ENCODE data around the gene RNF144B. TPM values are rescaled to one million over a fixed set of nuclear protein-coding genes. Genes with fewer than 3 reads are reported as not detected.

RNF144B gene
- total RNA-seq, 2 experiments from 2014 or later: 1.8 to 1.9 TPM

DNA sequence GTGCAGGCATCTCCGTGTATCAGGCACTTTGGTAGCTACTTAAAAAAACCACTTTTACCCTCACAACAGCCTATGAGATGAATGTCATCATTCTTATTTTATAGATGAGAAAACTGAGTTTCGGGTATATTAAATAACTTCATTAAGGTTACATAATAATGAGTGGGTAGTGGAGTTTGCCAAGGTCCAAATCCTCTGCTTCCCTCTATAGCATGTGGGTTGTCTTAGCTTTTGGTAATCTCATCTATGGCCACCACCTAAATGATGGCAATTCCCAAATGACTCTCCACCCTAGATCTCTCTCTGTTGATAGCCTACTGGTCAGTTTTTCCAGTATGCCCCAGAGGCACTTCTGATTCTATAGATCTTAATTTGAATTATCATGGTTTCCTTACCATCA lies 3.7 kb upstream of the RNF144B start:
- POLR2A ChIA-PET: no interaction called here
- peaks cover 5% of the 10 kb centered on the region for H3K27me3 Mint-ChIP-seq
- TF ChIP-seq, protein P1, sequence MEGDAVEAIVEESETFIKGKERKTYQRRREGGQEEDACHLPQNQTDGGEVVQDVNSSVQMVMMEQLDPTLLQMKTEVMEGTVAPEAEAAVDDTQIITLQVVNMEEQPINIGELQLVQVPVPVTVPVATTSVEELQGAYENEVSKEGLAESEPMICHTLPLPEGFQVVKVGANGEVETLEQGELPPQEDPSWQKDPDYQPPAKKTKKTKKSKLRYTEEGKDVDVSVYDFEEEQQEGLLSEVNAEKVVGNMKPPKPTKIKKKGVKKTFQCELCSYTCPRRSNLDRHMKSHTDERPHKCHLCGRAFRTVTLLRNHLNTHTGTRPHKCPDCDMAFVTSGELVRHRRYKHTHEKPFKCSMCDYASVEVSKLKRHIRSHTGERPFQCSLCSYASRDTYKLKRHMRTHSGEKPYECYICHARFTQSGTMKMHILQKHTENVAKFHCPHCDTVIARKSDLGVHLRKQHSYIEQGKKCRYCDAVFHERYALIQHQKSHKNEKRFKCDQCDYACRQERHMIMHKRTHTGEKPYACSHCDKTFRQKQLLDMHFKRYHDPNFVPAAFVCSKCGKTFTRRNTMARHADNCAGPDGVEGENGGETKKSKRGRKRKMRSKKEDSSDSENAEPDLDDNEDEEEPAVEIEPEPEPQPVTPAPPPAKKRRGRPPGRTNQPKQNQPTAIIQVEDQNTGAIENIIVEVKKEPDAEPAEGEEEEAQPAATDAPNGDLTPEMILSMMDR (IDR thresholded peaks at IDR 0.05): no peak
- no peak for ATAC-seq
- H3K4me1 Mint-ChIP-seq (ENCODE audit: low read depth): peaks cover 13% of the 10 kb centered on the region
- CTCF ChIA-PET: interaction anchor here (1.7 kb wide), 1 partner anchor 60 kb away, joined by 5 read pairs; no protein-coding TSS in a partner anchor
- intact Hi-C loops (cut with micrococcal nuclease): no loop called here
- no peak overlapping the region for H3K27ac Mint-ChIP-seq
- H3K4me3 Mint-ChIP-seq: no peak overlapping the region
- DNase-seq: no peak
- no peaks in the 10 kb centered on the region for H3K9me3 Mint-ChIP-seq
- no peaks in the 10 kb centered on the region for H3K36me3 Mint-ChIP-seq (ENCODE audit: low read depth)

DNA sequence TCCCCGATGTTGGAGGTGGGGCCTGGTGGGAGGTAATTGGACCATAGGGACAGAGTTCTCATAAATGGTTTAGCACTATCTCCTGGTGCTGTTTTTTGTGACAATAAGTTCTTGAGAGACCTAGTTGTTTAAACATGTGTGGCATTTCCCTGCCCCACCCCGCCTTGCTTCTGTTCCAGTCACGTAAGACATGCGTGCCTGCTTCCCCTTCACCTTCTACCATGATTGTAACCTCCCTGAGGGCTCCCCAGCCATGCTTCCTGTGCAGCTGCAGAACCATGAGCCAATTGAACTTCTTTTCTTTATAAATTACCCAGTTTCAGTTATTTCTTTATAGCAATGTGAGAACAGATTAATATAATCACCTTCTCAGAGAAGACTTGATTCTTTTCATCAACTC lies 2.5 kb upstream of the RNF144B start:
- TF ChIP-seq, protein P1 (IDR thresholded peaks at IDR 0.05): no peak
- intact Hi-C loops (cut with micrococcal nuclease): no loop called here
- Mint-ChIP-seq H3K27ac (no peak overlapping the region), H3K36me3 (ENCODE audit: low read depth) (no peaks in the 10 kb centered on the region), H3K4me1 (ENCODE audit: low read depth) (peaks cover 24% of the 10 kb centered on the region), H3K27me3 (peaks cover 5% of the 10 kb centered on the region), H3K4me3 (no peak overlapping the region), H3K9me3 (no peaks in the 10 kb centered on the region)
- ChIA-PET CTCF (no interaction called here), POLR2A (no interaction called here)
- DNase-seq: no peak
- ATAC-seq: no peak

DNA sequence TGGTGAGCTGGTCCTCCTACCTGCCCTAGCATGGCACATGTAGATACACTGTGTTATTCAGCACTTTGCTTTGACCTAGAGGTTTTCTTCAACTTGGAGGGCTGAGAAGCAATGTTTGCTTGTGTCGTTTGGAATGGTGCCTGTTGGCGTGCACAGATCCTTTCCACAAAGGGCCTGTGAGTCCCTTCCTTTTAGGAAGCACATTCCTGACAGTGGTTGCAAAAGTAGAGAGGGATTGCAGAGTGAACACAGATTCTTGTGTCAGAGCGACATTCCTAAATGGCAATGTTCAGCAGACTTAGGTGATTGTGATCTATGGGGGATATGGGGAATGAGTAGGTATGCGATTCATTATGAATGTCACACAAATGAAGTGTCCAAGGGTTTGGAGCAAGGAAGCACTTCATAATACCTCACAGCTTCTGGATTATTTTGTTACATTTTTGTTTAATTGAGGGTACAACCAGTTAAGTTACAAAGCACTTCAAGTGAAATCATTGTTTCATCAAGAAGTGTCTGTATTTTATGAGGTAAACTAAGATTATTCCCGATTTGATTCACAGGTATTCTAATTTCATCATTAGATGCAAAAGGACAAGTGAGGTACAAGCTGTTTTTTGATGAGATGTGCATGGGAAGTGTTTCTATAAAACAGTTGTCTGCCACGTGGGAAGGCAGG lies 713 bp upstream of the RNF144B start:
- no peaks in the 10 kb centered on the region for H3K9me3 Mint-ChIP-seq
- ChIA-PET POLR2A (no interaction called here), CTCF (interaction anchor here (1.0 to 2.1 kb wide), 5 partner anchors 11 to 582 kb away, joined by 3 to 14 read pairs (median 3); no protein-coding TSS in a partner anchor)
- H3K27me3 Mint-ChIP-seq: no peaks in the 10 kb centered on the region
- no peaks in the 10 kb centered on the region for H3K36me3 Mint-ChIP-seq (ENCODE audit: low read depth)
- intact Hi-C loops (cut with micrococcal nuclease): no loop called here
- H3K27ac Mint-ChIP-seq: peak overlapping the region; percentile 63
- peak overlapping the region; percentile 88 for H3K4me3 Mint-ChIP-seq
- DNase-seq: no peak
- TF ChIP-seq, protein P1 (IDR thresholded peaks at IDR 0.05): no peak
- ATAC-seq: no peak
- peaks cover 39% of the 10 kb centered on the region for H3K4me1 Mint-ChIP-seq (ENCODE audit: low read depth)

DNA sequence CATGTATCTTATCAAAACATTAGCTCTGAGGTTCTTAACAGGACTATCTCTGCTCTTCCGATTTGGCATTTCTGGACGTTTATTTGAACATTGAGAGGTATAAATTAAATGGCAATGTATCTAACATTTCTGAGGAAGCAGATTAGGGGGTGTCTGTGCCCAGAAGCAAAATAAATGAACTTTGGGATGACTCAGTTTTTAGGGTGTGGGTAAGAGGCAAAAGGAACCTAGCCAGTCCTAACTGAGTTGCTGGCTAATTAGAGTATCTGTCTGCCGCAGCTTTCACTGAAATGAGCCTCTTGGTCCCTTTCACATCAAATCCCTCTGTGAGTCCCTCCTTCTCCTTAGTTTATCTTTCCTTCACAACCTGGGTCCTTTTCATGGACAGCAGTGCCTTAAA lies 1.1 kb downstream of the RNF144B start:
- TF ChIP-seq, protein P1 (IDR thresholded peaks at IDR 0.05): no peak
- DNase-seq (no peak), ATAC-seq (no peak)
- H3K27me3 Mint-ChIP-seq: no peaks in the 10 kb centered on the region
- peak overlapping the region; percentile 47 for H3K27ac Mint-ChIP-seq
- H3K36me3 Mint-ChIP-seq (ENCODE audit: low read depth): no peaks in the 10 kb centered on the region
- intact Hi-C loops (cut with micrococcal nuclease): no loop called here
- H3K9me3 Mint-ChIP-seq: no peaks in the 10 kb centered on the region
- H3K4me1 Mint-ChIP-seq (ENCODE audit: low read depth): peaks cover 39% of the 10 kb centered on the region
- CTCF ChIA-PET: interaction anchor here (2.1 kb wide), 1 partner anchor 116 kb away, joined by 14 read pairs; no protein-coding TSS in a partner anchor
- H3K4me3 Mint-ChIP-seq: peak overlapping the region; percentile 88
- POLR2A ChIA-PET: interaction anchor here (0.8 kb wide), 1 partner anchor 9 kb away, joined by 3 read pairs; no protein-coding TSS in a partner anchor

DNA sequence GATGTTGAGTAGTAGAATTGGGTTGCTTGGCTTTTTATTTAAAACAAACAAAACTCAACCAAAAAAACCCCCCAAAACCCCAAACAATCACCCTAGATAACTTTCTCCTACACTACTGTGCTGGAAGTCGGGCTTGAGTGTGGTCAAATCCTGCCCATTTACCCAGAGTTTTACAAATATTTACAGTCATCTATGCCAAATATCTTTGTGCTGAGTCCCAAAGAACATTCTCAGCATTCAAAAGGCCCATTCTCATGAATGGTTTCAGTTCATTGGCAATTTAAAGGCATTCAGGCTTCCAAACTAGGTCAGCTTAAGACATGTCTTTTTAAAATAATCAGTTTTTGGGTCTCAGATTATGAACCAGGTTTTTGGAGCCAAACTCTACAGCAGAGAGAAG lies 1.8 kb downstream of the RNF144B start:
- Mint-ChIP-seq H3K4me1 (ENCODE audit: low read depth) (peaks cover 43% of the 10 kb centered on the region), H3K27ac (no peak overlapping the region), H3K9me3 (no peaks in the 10 kb centered on the region), H3K4me3 (no peak overlapping the region), H3K36me3 (ENCODE audit: low read depth) (no peaks in the 10 kb centered on the region), H3K27me3 (no peaks in the 10 kb centered on the region)
- intact Hi-C loops (cut with micrococcal nuclease): no loop called here
- POLR2A ChIA-PET: interaction anchor here (0.6 kb wide), 1 partner anchor 62 kb away, joined by 3 read pairs; no protein-coding TSS in a partner anchor
- DNase-seq (no peak), ATAC-seq (no peak)
- CTCF ChIA-PET: no interaction called here
- TF ChIP-seq, protein P1 (IDR thresholded peaks at IDR 0.05): no peak
